SK-N-SH (cell line): ENCODE measurements around the gene MARCKSL1.
"Not testable (repeated sequence)": the region's sequence is repeated elsewhere in the genome, so short reads cannot be mapped to it uniquely, and the experiment has no call there.

Experiments used
- EP300 ChIP-seq, 2 experiments: IDR thresholded peaks; 2 replicates each; pipeline versions ENCODE4 v1.4.0 to v1.6.1; 2012; ENCODE audit warnings: borderline replicate concordance in 1 of 2, low read depth in 1 of 2, low read length in 1 of 2
- MEF2A ChIP-seq: IDR thresholded peaks from 2 replicates; pipeline ENCODE4 v1.4.0; 2012; ENCODE audit warnings: low read depth, borderline replicate concordance
- POLR2AphosphoS5 ChIP-seq: IDR thresholded peaks from 2 replicates; pipeline ENCODE4 v1.6.1; 2012; ENCODE audit warnings: low read depth, low read length
- RCOR1 ChIP-seq: fragments of 150-350 bp; IDR thresholded peaks from 2 replicates; pipeline ENCODE4 v1.6.1; 2017; ENCODE audit warnings: antibody characterized with exemption, low read length
- RXRA ChIP-seq: IDR thresholded peaks from 2 replicates; pipeline ENCODE4 v1.4.0; 2012; ENCODE audit warnings: low read depth, mild to moderate bottlenecking, borderline replicate concordance
- SIN3A ChIP-seq: IDR thresholded peaks from 2 replicates; pipeline ENCODE4 v1.6.1; 2012; ENCODE audit warnings: low read depth, mild to moderate bottlenecking, low read length, moderate library complexity, borderline replicate concordance
- TAF1 ChIP-seq: IDR thresholded peaks from 2 replicates; pipeline ENCODE4 v1.6.1; 2012; ENCODE audit warnings: low read depth, mild to moderate bottlenecking, low read length, moderate library complexity, borderline replicate concordance
- TEAD4 ChIP-seq: IDR thresholded peaks from 2 replicates; pipeline ENCODE4 v1.4.0; 2012; ENCODE audit warnings: mild to moderate bottlenecking, borderline replicate concordance; ENCODE audit not compliant: insufficient read depth
- USF1 ChIP-seq: IDR thresholded peaks from 2 replicates; pipeline ENCODE4 v1.4.0; 2012; ENCODE audit warnings: low read depth, borderline replicate concordance
- TF ChIP-seq, protein P1 (sequence below): fragments of 200-600 bp; sonication (generic); IDR thresholded peaks from 2 replicates; pipeline ENCODE4 v1.6.1; 2017; ENCODE audit warnings: antibody characterized with exemption, mild to moderate bottlenecking, moderate library complexity

DNA sequence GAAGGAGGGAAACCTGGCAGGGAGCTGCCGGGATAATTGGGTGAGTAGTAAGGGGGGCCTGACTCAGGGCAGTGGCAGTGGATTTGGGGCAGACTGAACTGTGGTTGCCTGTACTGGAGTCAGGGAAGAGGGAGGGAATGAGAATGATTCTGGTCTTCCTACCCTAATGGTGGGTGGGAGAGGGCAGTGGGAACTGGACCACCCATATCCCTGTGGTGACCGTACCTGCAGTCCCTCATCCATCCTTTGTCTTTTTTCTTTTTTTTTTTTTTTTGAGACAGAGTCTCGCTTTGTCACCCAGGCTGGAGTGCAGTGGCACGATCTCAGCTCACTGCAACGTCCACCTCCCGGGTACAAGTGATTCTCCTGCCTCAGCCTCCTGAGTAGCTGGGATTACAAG lies 19.7 kb upstream of the MARCKSL1 start:
- TF ChIP-seq POLR2AphosphoS5; SIN3A; EP300 (IDR thresholded peaks at IDR 0.05; ENCODE audit: borderline replicate concordance in 1 of 2, low read depth in 1 of 2, low read length in 1 of 2); RCOR1; TAF1; RXRA; MEF2A; TEAD4; USF1: not testable (repeated sequence)
- TF ChIP-seq, protein P1, sequence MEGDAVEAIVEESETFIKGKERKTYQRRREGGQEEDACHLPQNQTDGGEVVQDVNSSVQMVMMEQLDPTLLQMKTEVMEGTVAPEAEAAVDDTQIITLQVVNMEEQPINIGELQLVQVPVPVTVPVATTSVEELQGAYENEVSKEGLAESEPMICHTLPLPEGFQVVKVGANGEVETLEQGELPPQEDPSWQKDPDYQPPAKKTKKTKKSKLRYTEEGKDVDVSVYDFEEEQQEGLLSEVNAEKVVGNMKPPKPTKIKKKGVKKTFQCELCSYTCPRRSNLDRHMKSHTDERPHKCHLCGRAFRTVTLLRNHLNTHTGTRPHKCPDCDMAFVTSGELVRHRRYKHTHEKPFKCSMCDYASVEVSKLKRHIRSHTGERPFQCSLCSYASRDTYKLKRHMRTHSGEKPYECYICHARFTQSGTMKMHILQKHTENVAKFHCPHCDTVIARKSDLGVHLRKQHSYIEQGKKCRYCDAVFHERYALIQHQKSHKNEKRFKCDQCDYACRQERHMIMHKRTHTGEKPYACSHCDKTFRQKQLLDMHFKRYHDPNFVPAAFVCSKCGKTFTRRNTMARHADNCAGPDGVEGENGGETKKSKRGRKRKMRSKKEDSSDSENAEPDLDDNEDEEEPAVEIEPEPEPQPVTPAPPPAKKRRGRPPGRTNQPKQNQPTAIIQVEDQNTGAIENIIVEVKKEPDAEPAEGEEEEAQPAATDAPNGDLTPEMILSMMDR, result not testable (repeated sequence)
